ENCODE results near the gene HORMAD2.

DNA sequence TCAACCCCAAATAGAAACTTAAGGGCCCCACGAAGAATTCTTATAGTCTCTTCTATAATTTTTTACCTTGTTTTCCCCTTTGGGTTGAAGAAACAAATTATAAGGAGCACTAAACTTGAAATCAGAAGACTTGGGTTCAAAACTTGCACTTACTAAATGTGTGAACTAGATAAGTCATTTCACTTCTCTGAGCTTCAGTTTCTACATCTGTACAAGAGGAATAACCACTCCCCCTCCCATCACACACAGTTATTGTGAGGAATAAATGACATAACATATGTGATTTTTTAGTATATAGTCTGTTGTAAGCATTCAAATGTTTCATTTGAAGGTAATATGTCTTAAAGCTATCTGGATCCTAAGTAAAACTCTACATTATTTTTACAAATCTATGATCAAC lies 87.5 kb downstream of the HORMAD2 start:
- TF ChIP-seq, protein P1, sequence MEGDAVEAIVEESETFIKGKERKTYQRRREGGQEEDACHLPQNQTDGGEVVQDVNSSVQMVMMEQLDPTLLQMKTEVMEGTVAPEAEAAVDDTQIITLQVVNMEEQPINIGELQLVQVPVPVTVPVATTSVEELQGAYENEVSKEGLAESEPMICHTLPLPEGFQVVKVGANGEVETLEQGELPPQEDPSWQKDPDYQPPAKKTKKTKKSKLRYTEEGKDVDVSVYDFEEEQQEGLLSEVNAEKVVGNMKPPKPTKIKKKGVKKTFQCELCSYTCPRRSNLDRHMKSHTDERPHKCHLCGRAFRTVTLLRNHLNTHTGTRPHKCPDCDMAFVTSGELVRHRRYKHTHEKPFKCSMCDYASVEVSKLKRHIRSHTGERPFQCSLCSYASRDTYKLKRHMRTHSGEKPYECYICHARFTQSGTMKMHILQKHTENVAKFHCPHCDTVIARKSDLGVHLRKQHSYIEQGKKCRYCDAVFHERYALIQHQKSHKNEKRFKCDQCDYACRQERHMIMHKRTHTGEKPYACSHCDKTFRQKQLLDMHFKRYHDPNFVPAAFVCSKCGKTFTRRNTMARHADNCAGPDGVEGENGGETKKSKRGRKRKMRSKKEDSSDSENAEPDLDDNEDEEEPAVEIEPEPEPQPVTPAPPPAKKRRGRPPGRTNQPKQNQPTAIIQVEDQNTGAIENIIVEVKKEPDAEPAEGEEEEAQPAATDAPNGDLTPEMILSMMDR (IDR thresholded peaks at IDR 0.05): no peak
- no peak for TF ChIP-seq POLR2AphosphoS5 (IDR thresholded peaks at IDR 0.05)
- no peak for TF ChIP-seq POLR2A (IDR thresholded peaks at IDR 0.05)

Data from prostate gland (tissue), 2 donors.